ENCODE data around the gene MYO3B.

DNA sequence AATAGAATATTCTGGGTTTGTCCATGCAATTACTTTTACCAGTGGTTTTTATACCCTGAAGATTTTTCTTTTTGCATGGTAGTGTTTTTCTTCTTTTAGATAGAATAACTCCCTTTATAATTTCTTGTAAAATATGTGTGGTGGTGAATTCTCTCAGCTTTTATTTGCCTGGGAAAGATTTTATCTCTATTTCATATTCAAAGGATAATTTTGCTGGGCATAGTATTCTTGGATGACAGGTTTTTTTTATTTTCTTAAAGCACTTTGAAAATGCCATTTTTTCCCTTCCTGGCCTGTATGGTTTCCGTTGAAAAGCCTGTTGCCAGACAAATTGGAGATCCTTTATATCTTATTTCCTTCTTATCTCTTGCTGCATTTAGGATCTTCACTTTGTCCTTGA lies 113.5 kb downstream of the MYO3B start:
- TF ChIP-seq, protein P1, sequence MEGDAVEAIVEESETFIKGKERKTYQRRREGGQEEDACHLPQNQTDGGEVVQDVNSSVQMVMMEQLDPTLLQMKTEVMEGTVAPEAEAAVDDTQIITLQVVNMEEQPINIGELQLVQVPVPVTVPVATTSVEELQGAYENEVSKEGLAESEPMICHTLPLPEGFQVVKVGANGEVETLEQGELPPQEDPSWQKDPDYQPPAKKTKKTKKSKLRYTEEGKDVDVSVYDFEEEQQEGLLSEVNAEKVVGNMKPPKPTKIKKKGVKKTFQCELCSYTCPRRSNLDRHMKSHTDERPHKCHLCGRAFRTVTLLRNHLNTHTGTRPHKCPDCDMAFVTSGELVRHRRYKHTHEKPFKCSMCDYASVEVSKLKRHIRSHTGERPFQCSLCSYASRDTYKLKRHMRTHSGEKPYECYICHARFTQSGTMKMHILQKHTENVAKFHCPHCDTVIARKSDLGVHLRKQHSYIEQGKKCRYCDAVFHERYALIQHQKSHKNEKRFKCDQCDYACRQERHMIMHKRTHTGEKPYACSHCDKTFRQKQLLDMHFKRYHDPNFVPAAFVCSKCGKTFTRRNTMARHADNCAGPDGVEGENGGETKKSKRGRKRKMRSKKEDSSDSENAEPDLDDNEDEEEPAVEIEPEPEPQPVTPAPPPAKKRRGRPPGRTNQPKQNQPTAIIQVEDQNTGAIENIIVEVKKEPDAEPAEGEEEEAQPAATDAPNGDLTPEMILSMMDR (IDR thresholded peaks at IDR 0.05; ENCODE audit: low read depth, low read length) = no peak
- TF ChIP-seq EZH2phosphoT487 (IDR thresholded peaks at IDR 0.05; ENCODE audit: low read depth) = no peak
